SK-N-SH treated with all-trans-retinoic acid at 6 μM for 48 hours (cell line): ENCODE measurements around the gene HEATR3.

Experiments
- ATAC-seq: fragments of 200-7000 bp; cut with Tn5 transposase; 3 replicates; pipeline ENCODE4 v1.9.1; 2020; ENCODE audit warnings: mild to moderate bottlenecking, moderate library complexity
- ARNTL ChIP-seq: fragments of 450-650 bp; formaldehyde crosslinking; IDR thresholded peaks from 2 replicates; pipeline ENCODE4 v1.5.0; 2020; ENCODE audit warnings: low read depth, mild to moderate bottlenecking, moderate library complexity, borderline replicate concordance
- BACH2 ChIP-seq: fragments of 250-450 bp; sonication (Bioruptor Pico); IDR thresholded peaks from 2 replicates; pipeline ENCODE4 v1.9.0; 2021; ENCODE audit warnings: mild to moderate bottlenecking, borderline replicate concordance
- CSDC2 ChIP-seq: fragments of 250-450 bp; sonication (Bioruptor Pico); IDR thresholded peaks from 2 replicates; pipeline ENCODE4 v1.5.0; 2020; ENCODE audit warnings: mild to moderate bottlenecking, moderate library complexity
- ESRRG ChIP-seq: fragments of 250-450 bp; sonication (Bioruptor Pico); IDR thresholded peaks from 2 replicates; pipeline ENCODE4 v1.6.1; 2021; ENCODE audit warnings: mild to moderate bottlenecking
- ISL1 ChIP-seq: fragments of 250-450 bp; sonication (Bioruptor Pico); IDR thresholded peaks from 2 replicates; pipeline ENCODE4 v2.1.2; 2022; ENCODE audit warnings: mild to moderate bottlenecking, moderate library complexity
- OSR1 ChIP-seq: fragments of 250-450 bp; sonication (Bioruptor Pico); IDR thresholded peaks from 2 replicates; pipeline ENCODE4 v1.8.0; 2022; ENCODE audit warnings: moderate library complexity, mild to moderate bottlenecking, inconsistent platforms
- PPARA ChIP-seq: fragments of 250-450 bp; sonication (Bioruptor Pico); IDR thresholded peaks from 2 replicates; pipeline ENCODE4 v1.5.0; 2020; ENCODE audit warnings: mild to moderate bottlenecking, borderline replicate concordance
- RARB ChIP-seq: fragments of 250-450 bp; sonication (Bioruptor Pico); IDR thresholded peaks from 2 replicates; pipeline ENCODE4 v1.8.0; 2021; ENCODE audit warnings: mild to moderate bottlenecking, moderate library complexity
- SNAI2 ChIP-seq: fragments of 250-450 bp; sonication (Bioruptor Pico); IDR thresholded peaks from 2 replicates; pipeline ENCODE4 v1.5.0; 2020; ENCODE audit warnings: mild to moderate bottlenecking, moderate library complexity
- ZC3H10 ChIP-seq: fragments of 250-450 bp; sonication (Bioruptor Pico); IDR thresholded peaks from 2 replicates; pipeline ENCODE4 v1.5.1; 2021; ENCODE audit warnings: mild to moderate bottlenecking, moderate library complexity
- ZFP3 ChIP-seq: fragments of 250-450 bp; sonication (Bioruptor Pico); IDR thresholded peaks from 2 replicates; pipeline ENCODE4 v1.5.0; 2020; ENCODE audit warnings: mild to moderate bottlenecking, moderate library complexity
- ZFP30 ChIP-seq: fragments of 450-650 bp; formaldehyde crosslinking; IDR thresholded peaks from 2 replicates; pipeline ENCODE4 v1.5.0; 2022; ENCODE audit warnings: mild to moderate bottlenecking, moderate library complexity
- ZNF565 ChIP-seq: fragments of 450-650 bp; formaldehyde crosslinking; conservative IDR thresholded peaks from 2 replicates; pipeline ENCODE4 v1.5.0; 2020; ENCODE audit warnings: low read depth, mild to moderate bottlenecking, moderate library complexity
- ZNF70 ChIP-seq: fragments of 450-650 bp; formaldehyde crosslinking; IDR thresholded peaks from 2 replicates; pipeline ENCODE4 v1.5.0; 2020; ENCODE audit warnings: mild to moderate bottlenecking, moderate library complexity
- ZNF8 ChIP-seq: fragments of 450-650 bp; formaldehyde crosslinking; IDR thresholded peaks from 2 replicates; pipeline ENCODE4 v1.5.0; 2020; ENCODE audit warnings: mild to moderate bottlenecking, moderate library complexity
- TF ChIP-seq, protein P1 (sequence below): fragments of 250-450 bp; sonication (Bioruptor Pico); IDR thresholded peaks from 2 replicates; pipeline ENCODE4 v1.8.0; 2021; ENCODE audit warnings: low read depth, mild to moderate bottlenecking, moderate library complexity, borderline replicate concordance
- TF ChIP-seq, protein P2 (sequence below): fragments of 250-450 bp; sonication (Bioruptor Pico); IDR thresholded peaks from 2 replicates; pipeline ENCODE4 v1.5.1; 2020; ENCODE audit warnings: low read depth, mild to moderate bottlenecking, moderate library complexity
- TF ChIP-seq, protein P3 (sequence below): fragments of 250-450 bp; sonication (Bioruptor Pico); IDR thresholded peaks from 2 replicates; pipeline ENCODE4 v1.5.0; 2020; ENCODE audit warnings: mild to moderate bottlenecking, moderate library complexity
- TF ChIP-seq, protein P4 (sequence below): fragments of 250-450 bp; sonication (Bioruptor Pico); IDR thresholded peaks from 2 replicates; pipeline ENCODE4 v1.5.1; 2021; ENCODE audit warnings: mild to moderate bottlenecking, moderate library complexity

HEATR3 gene

DNA sequence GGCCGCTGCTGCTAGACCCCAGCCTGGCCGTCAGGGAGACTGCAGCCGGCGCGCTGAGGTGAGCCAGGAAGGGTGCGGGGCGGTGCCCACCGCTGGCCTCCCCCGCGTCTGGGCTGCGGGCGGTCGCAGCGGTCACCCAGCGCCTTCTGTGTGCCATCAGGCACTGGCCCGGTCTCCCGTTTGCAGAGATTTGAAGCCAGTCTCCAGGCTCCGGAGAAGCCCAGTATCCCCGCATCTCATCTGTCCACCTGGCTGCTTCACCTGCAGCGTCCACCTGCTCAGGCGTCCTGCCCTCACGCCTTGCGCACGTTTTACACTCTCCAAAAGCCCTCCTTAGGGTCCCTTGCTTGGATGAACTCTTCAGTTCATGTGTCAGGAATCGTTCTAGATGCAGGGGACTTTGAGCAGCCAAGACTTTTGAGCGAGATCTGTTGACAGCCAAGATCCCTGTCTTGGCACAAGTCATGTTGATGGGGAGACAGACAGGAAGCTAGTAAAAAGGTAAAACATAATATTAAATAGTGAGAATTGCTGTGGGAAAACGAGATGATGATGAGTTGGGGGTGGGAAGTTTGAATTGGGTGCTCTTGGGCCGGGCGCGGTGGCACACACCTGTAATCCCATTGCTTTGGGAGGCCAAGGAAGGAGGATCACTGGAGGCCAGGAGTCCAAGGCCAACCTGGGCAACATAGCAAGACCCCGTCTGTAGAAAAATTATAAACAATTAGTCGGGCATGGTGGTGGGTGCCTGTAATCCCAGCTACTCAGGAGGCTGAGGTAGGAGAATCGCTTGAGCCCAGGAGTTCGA is 916 bp downstream of the HEATR3 start:
- TF ChIP-seq, protein P1, sequence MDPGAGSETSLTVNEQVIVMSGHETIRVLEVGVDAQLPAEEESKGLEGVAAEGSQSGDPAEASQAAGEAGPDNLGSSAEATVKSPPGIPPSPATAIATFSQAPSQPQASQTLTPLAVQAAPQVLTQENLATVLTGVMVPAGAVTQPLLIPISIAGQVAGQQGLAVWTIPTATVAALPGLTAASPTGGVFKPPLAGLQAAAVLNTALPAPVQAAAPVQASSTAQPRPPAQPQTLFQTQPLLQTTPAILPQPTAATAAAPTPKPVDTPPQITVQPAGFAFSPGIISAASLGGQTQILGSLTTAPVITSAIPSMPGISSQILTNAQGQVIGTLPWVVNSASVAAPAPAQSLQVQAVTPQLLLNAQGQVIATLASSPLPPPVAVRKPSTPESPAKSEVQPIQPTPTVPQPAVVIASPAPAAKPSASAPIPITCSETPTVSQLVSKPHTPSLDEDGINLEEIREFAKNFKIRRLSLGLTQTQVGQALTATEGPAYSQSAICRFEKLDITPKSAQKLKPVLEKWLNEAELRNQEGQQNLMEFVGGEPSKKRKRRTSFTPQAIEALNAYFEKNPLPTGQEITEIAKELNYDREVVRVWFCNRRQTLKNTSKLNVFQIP (CRISPR knock-in tag) = no peak
- TF ChIP-seq OSR1 = no peak
- TF ChIP-seq ZNF8 (CRISPR knock-in tag) = no peak
- TF ChIP-seq ISL1 (CRISPR knock-in tag) = no peak
- no peak for TF ChIP-seq ESRRG
- TF ChIP-seq PPARA (CRISPR knock-in tag) = no peak
- no peak for TF ChIP-seq ZFP3 (CRISPR knock-in tag)
- TF ChIP-seq, protein P2, sequence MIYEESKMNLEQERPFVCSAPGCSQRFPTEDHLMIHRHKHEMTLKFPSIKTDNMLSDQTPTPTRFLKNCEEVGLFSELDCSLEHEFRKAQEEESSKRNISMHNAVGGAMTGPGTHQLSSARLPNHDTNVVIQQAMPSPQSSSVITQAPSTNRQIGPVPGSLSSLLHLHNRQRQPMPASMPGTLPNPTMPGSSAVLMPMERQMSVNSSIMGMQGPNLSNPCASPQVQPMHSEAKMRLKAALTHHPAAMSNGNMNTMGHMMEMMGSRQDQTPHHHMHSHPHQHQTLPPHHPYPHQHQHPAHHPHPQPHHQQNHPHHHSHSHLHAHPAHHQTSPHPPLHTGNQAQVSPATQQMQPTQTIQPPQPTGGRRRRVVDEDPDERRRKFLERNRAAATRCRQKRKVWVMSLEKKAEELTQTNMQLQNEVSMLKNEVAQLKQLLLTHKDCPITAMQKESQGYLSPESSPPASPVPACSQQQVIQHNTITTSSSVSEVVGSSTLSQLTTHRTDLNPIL (CRISPR knock-in tag) = no peak
- no peak for TF ChIP-seq ZNF70 (CRISPR knock-in tag)
- no peak for TF ChIP-seq ZNF565
- no peak for TF ChIP-seq ZFP30 (CRISPR knock-in tag)
- no peak for TF ChIP-seq ARNTL (CRISPR knock-in tag)
- no peak for TF ChIP-seq CSDC2
- TF ChIP-seq BACH2 (CRISPR knock-in tag) = no peak
- no peak for ATAC-seq

DNA sequence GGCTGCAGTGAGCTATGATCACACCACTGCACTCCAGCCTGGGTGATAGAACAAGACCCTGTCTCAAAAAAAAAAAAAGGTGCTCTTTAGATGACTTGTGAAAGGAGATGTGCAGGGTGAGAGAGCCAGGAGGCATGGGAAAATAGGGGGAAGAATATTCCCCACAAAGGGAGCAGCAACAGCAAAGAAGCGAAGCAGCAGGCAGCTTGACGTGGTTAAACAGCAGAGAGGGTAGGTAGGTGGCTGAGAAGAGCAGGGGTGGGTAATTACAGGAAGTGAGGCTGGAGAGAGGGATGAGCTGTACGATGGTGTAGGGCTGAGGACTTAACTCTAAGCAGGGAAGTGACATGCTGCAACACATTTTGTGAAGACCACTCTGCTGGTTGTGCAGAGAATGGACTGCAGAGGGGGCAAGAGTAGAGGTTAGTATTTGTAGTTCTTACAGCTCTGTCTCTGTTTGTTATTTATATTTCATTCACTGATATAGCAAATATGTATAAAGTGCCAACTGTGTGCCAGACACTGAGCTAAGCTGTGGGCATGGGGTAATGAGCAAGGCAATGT is 1.6 kb downstream of the HEATR3 start:
- ATAC-seq = peak; percentile 73
- TF ChIP-seq ZFP3 (CRISPR knock-in tag) (no peak), BACH2 (CRISPR knock-in tag) (no peak), ARNTL (CRISPR knock-in tag) (no peak), ISL1 (CRISPR knock-in tag) (no peak), ZNF8 (CRISPR knock-in tag) (no peak), PPARA (CRISPR knock-in tag) (no peak), ZC3H10 (CRISPR knock-in tag) (no peak), ESRRG (no peak), OSR1 (no peak), ZNF565 (no peak), RARB (CRISPR knock-in tag) (no peak), ZNF70 (CRISPR knock-in tag) (no peak), CSDC2 (no peak)
- TF ChIP-seq, protein P3, sequence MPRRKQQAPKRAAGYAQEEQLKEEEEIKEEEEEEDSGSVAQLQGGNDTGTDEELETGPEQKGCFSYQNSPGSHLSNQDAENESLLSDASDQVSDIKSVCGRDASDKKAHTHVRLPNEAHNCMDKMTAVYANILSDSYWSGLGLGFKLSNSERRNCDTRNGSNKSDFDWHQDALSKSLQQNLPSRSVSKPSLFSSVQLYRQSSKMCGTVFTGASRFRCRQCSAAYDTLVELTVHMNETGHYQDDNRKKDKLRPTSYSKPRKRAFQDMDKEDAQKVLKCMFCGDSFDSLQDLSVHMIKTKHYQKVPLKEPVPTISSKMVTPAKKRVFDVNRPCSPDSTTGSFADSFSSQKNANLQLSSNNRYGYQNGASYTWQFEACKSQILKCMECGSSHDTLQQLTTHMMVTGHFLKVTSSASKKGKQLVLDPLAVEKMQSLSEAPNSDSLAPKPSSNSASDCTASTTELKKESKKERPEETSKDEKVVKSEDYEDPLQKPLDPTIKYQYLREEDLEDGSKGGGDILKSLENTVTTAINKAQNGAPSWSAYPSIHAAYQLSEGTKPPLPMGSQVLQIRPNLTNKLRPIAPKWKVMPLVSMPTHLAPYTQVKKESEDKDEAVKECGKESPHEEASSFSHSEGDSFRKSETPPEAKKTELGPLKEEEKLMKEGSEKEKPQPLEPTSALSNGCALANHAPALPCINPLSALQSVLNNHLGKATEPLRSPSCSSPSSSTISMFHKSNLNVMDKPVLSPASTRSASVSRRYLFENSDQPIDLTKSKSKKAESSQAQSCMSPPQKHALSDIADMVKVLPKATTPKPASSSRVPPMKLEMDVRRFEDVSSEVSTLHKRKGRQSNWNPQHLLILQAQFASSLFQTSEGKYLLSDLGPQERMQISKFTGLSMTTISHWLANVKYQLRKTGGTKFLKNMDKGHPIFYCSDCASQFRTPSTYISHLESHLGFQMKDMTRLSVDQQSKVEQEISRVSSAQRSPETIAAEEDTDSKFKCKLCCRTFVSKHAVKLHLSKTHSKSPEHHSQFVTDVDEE = no peak
- TF ChIP-seq, protein P2 (CRISPR knock-in tag) = no peak

DNA sequence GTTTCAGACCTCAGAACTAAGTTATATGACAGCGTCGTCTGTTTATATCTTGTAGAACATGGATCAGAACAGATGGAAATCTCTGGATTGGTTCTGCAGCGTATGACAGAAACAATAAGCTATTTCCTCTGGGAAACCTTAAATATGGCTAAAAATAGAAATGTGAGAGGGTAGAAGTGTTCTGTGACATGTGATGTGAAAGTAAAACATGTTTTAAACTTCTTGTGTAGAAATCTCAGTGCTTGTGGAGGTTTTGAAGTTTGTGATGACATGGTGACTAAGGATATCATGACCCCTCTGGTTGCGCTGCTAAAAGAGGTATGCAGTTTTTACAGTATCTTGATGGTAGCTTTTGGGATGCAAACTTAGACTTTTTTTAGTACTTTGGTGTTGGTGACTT is 2.8 kb downstream of the HEATR3 start:
- ATAC-seq = no peak
- no peak for TF ChIP-seq SNAI2 (CRISPR knock-in tag)
- TF ChIP-seq, protein P4, sequence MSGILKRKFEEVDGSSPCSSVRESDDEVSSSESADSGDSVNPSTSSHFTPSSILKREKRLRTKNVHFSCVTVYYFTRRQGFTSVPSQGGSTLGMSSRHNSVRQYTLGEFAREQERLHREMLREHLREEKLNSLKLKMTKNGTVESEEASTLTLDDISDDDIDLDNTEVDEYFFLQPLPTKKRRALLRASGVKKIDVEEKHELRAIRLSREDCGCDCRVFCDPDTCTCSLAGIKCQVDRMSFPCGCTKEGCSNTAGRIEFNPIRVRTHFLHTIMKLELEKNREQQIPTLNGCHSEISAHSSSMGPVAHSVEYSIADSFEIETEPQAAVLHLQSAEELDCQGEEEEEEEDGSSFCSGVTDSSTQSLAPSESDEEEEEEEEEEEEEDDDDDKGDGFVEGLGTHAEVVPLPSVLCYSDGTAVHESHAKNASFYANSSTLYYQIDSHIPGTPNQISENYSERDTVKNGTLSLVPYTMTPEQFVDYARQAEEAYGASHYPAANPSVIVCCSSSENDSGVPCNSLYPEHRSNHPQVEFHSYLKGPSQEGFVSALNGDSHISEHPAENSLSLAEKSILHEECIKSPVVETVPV (CRISPR knock-in tag) = no peak
- TF ChIP-seq, all 23 proteins: peak for 0
